ENCODE results near the gene SH2D3A.

Gene SH2D3A

GRCh38 chr19:6714749-6715555, 52.3 kb downstream of the SH2D3A start:
- no peak overlapping the region for H3K27ac ChIP-seq
- TF ChIP-seq CTCF (IDR thresholded peaks at IDR 0.05), result no peak
- H3K27me3 ChIP-seq, result peaks cover 0 to 41% of the 10 kb centered on the region in 2 donors
- no peak for DNase-seq
- intact Hi-C loops (cut with DNase I; ENCODE audit: low total_unique reads), result no loop called here
- no peaks in the 10 kb centered on the region for H3K9me3 ChIP-seq
- no peaks in the 10 kb centered on the region for H3K4me1 ChIP-seq
- peaks cover 0 to 5% (median 0%) of the 10 kb centered on the region in 3 donors for H3K36me3 ChIP-seq
- no peak overlapping the region for H3K4me3 ChIP-seq

GRCh38 chr19:6713773-6714692, 53.2 kb downstream of the SH2D3A start:
- Histone ChIP-seq H3K36me3 (peaks cover 0 to 5% (median 0%) of the 10 kb centered on the region in 3 donors), H3K27ac (no peak overlapping the region), H3K27me3 (peaks cover 0 to 46% of the 10 kb centered on the region in 2 donors), H3K4me1 (no peaks in the 10 kb centered on the region), H3K4me3 (no peak overlapping the region), H3K9me3 (no peaks in the 10 kb centered on the region)
- no peak for TF ChIP-seq CTCF (IDR thresholded peaks at IDR 0.05)
- intact Hi-C loops (cut with DNase I; ENCODE audit: low total_unique reads), result no loop called here
- DNase-seq, result no peak

GRCh38 chr19:6712692-6713670, 54.3 kb downstream of the SH2D3A start:
- no peak for DNase-seq
- intact Hi-C loops (cut with DNase I; ENCODE audit: low total_unique reads), result no loop called here
- Histone ChIP-seq H3K27ac (no peak overlapping the region), H3K36me3 (peaks cover 0 to 5% (median 0%) of the 10 kb centered on the region in 3 donors), H3K4me3 (no peak overlapping the region), H3K27me3 (peaks cover 0 to 45% of the 10 kb centered on the region in 2 donors), H3K4me1 (no peaks in the 10 kb centered on the region), H3K9me3 (no peaks in the 10 kb centered on the region)
- TF ChIP-seq CTCF (IDR thresholded peaks at IDR 0.05), result no peak

GRCh38 chr19:6712231-6712630, 55.0 kb downstream of the SH2D3A start:
- intact Hi-C loops (cut with DNase I; ENCODE audit: low total_unique reads), result no loop called here
- Histone ChIP-seq H3K4me1 (no peaks in the 10 kb centered on the region), H3K27ac (no peak overlapping the region), H3K27me3 (peaks cover 0 to 48% of the 10 kb centered on the region in 2 donors), H3K36me3 (peaks cover 0 to 5% (median 0%) of the 10 kb centered on the region in 3 donors), H3K4me3 (no peak overlapping the region), H3K9me3 (no peaks in the 10 kb centered on the region)
- DNase-seq, result no peak
- TF ChIP-seq CTCF (IDR thresholded peaks at IDR 0.05), result no peak

- Histone ChIP-seq H3K4me1 (no peaks in the 10 kb centered on the region), H3K27me3 (peaks cover 0 to 54% of the 10 kb centered on the region in 2 donors), H3K4me3 (no peak overlapping the region), H3K36me3 (peaks cover 0 to 5% (median 0%) of the 10 kb centered on the region in 3 donors), H3K9me3 (no peaks in the 10 kb centered on the region), H3K27ac (no peak overlapping the region)
- intact Hi-C loops (cut with DNase I; ENCODE audit: low total_unique reads), result no loop called here
- no peak for TF ChIP-seq CTCF (IDR thresholded peaks at IDR 0.05)
- no peak for DNase-seq
These were observed 55.6 kb downstream of the SH2D3A start for GRCh38 chr19:6711605-6712004.
